Measurements from ENCODE around the gene CXCR4. TPM values are rescaled to one million over a fixed set of nuclear protein-coding genes. Genes with fewer than 3 reads are reported as not detected.

The CXCR4 gene
- polyA plus RNA-seq, 2 donors, result 3.8 to 5.1 TPM

- Histone ChIP-seq H3K4me1 (ENCODE audit: control insufficient read depth in 2 of 2, insufficient read depth in 2 of 2, low read length in 1 of 2) (peaks cover 0 to 2% of the 10 kb centered on the region in 2 donors), H3K27me3 (ENCODE audit: control insufficient read depth in 1 of 2, insufficient read depth in 2 of 2, low read length in 2 of 2) (no peaks in the 10 kb centered on the region), H3K36me3 (ENCODE audit: control insufficient read depth in 2 of 2, insufficient read depth in 2 of 2, low read length in 1 of 2) (no peaks in the 10 kb centered on the region), H3K4me3 (ENCODE audit: low read depth in 1 of 2, low read length in 2 of 2) (no peak overlapping the region), H3K9me3 (ENCODE audit: control insufficient read depth in 2 of 2, insufficient read depth in 1 of 2, low read depth in 1 of 2, low read length in 1 of 2) (no peaks in the 10 kb centered on the region), H3K27ac (ENCODE audit: low read depth in 2 of 2, low read length in 1 of 2) (no peak overlapping the region)
- 38 to 47% methylated on average over 7 of the region's 7 CpGs for WGBS, 2 donors
These were observed 23.7 kb upstream of the CXCR4 start for GRCh38 chr2:136141510-136142149.

GRCh38 chr2:136139631-136140030 lies 21.7 kb upstream of the CXCR4 start:
- Histone ChIP-seq H3K36me3 (ENCODE audit: control insufficient read depth in 2 of 2, insufficient read depth in 2 of 2, low read length in 1 of 2) (no peaks in the 10 kb centered on the region), H3K4me3 (ENCODE audit: low read depth in 1 of 2, low read length in 2 of 2) (no peak overlapping the region), H3K27me3 (ENCODE audit: control insufficient read depth in 1 of 2, insufficient read depth in 2 of 2, low read length in 2 of 2) (no peaks in the 10 kb centered on the region), H3K27ac (ENCODE audit: low read depth in 2 of 2, low read length in 1 of 2) (no peak overlapping the region), H3K4me1 (ENCODE audit: control insufficient read depth in 2 of 2, insufficient read depth in 2 of 2, low read length in 1 of 2) (peaks cover 0 to 2% of the 10 kb centered on the region in 2 donors), H3K9me3 (ENCODE audit: control insufficient read depth in 2 of 2, insufficient read depth in 1 of 2, low read depth in 1 of 2, low read length in 1 of 2) (no peaks in the 10 kb centered on the region)
- 57 to 74% methylated on average over 3 of the region's 3 CpGs for WGBS, 2 donors

- peak overlapping the region in 1 of 2 donors; percentile 28 for H3K27ac ChIP-seq (ENCODE audit: low read depth in 2 of 2, low read length in 1 of 2)
These were observed 20.0 kb upstream of the CXCR4 start for GRCh38 chr2:136137982-136138381.

GRCh38 chr2:136136931-136137330 lies 19.0 kb upstream of the CXCR4 start:
- H3K27me3 ChIP-seq (ENCODE audit: control insufficient read depth in 1 of 2, insufficient read depth in 2 of 2, low read length in 2 of 2), result no peaks in the 10 kb centered on the region
- H3K4me1 ChIP-seq (ENCODE audit: control insufficient read depth in 2 of 2, insufficient read depth in 2 of 2, low read length in 1 of 2), result peaks cover 0 to 2% of the 10 kb centered on the region in 2 donors
- H3K9me3 ChIP-seq (ENCODE audit: control insufficient read depth in 2 of 2, insufficient read depth in 1 of 2, low read depth in 1 of 2, low read length in 1 of 2), result no peaks in the 10 kb centered on the region
- peak overlapping the region; percentile 49 to 50 for H3K27ac ChIP-seq (ENCODE audit: low read depth in 2 of 2, low read length in 1 of 2)
- WGBS, 2 donors, result 85% methylated on average over 1 of the region's 1 CpG
- H3K36me3 ChIP-seq (ENCODE audit: control insufficient read depth in 2 of 2, insufficient read depth in 2 of 2, low read length in 1 of 2), result no peaks in the 10 kb centered on the region
- no peak overlapping the region for H3K4me3 ChIP-seq (ENCODE audit: low read depth in 1 of 2, low read length in 2 of 2)

More at GRCh38 chr2:136137982-136138381, 20.0 kb upstream of the CXCR4 start:
- Histone ChIP-seq H3K4me3 (ENCODE audit: low read depth in 1 of 2, low read length in 2 of 2) (no peak overlapping the region), H3K27me3 (ENCODE audit: control insufficient read depth in 1 of 2, insufficient read depth in 2 of 2, low read length in 2 of 2) (no peaks in the 10 kb centered on the region), H3K9me3 (ENCODE audit: control insufficient read depth in 2 of 2, insufficient read depth in 1 of 2, low read depth in 1 of 2, low read length in 1 of 2) (no peaks in the 10 kb centered on the region), H3K4me1 (ENCODE audit: control insufficient read depth in 2 of 2, insufficient read depth in 2 of 2, low read length in 1 of 2) (peaks cover 0 to 2% of the 10 kb centered on the region in 2 donors), H3K36me3 (ENCODE audit: control insufficient read depth in 2 of 2, insufficient read depth in 2 of 2, low read length in 1 of 2) (no peaks in the 10 kb centered on the region)
- WGBS, 2 donors, result 83 to 90% methylated on average over 4 of the region's 4 CpGs

- peaks cover 0 to 2% of the 10 kb centered on the region in 2 donors for H3K4me1 ChIP-seq (ENCODE audit: control insufficient read depth in 2 of 2, insufficient read depth in 2 of 2, low read length in 1 of 2)
- H3K27ac ChIP-seq (ENCODE audit: low read depth in 2 of 2, low read length in 1 of 2), result peak overlapping the region; percentile 50 to 61
- 61 to 69% methylated on average over 8 of the region's 8 CpGs for WGBS, 2 donors
These were observed 18.3 kb upstream of the CXCR4 start for GRCh38 chr2:136135921-136136906.

GRCh38 chr2:136135462-136135861 lies 17.5 kb upstream of the CXCR4 start:
- H3K4me1 ChIP-seq (ENCODE audit: control insufficient read depth in 2 of 2, insufficient read depth in 2 of 2, low read length in 1 of 2), result peaks cover 0 to 2% of the 10 kb centered on the region in 2 donors
- H3K4me3 ChIP-seq (ENCODE audit: low read depth in 1 of 2, low read length in 2 of 2), result no peak overlapping the region
- H3K27me3 ChIP-seq (ENCODE audit: control insufficient read depth in 1 of 2, insufficient read depth in 2 of 2, low read length in 2 of 2), result no peaks in the 10 kb centered on the region
- no peaks in the 10 kb centered on the region for H3K36me3 ChIP-seq (ENCODE audit: control insufficient read depth in 2 of 2, insufficient read depth in 2 of 2, low read length in 1 of 2)
- H3K27ac ChIP-seq (ENCODE audit: low read depth in 2 of 2, low read length in 1 of 2), result peak overlapping the region; percentile 44 to 61
- no peaks in the 10 kb centered on the region for H3K9me3 ChIP-seq (ENCODE audit: control insufficient read depth in 2 of 2, insufficient read depth in 1 of 2, low read depth in 1 of 2, low read length in 1 of 2)

More at GRCh38 chr2:136135921-136136906, 18.3 kb upstream of the CXCR4 start:
- no peaks in the 10 kb centered on the region for H3K36me3 ChIP-seq (ENCODE audit: control insufficient read depth in 2 of 2, insufficient read depth in 2 of 2, low read length in 1 of 2)
- no peak overlapping the region for H3K4me3 ChIP-seq (ENCODE audit: low read depth in 1 of 2, low read length in 2 of 2)
- no peaks in the 10 kb centered on the region for H3K27me3 ChIP-seq (ENCODE audit: control insufficient read depth in 1 of 2, insufficient read depth in 2 of 2, low read length in 2 of 2)
- H3K9me3 ChIP-seq (ENCODE audit: control insufficient read depth in 2 of 2, insufficient read depth in 1 of 2, low read depth in 1 of 2, low read length in 1 of 2), result no peaks in the 10 kb centered on the region

GRCh38 chr2:136134126-136134525 lies 16.2 kb upstream of the CXCR4 start:
- WGBS, 2 donors, result 60 to 80% methylated on average over 2 of the region's 2 CpGs
- Histone ChIP-seq H3K4me3 (ENCODE audit: low read depth in 1 of 2, low read length in 2 of 2) (no peak overlapping the region), H3K9me3 (ENCODE audit: control insufficient read depth in 2 of 2, insufficient read depth in 1 of 2, low read depth in 1 of 2, low read length in 1 of 2) (no peaks in the 10 kb centered on the region), H3K27ac (ENCODE audit: low read depth in 2 of 2, low read length in 1 of 2) (no peak overlapping the region), H3K36me3 (ENCODE audit: control insufficient read depth in 2 of 2, insufficient read depth in 2 of 2, low read length in 1 of 2) (no peaks in the 10 kb centered on the region), H3K27me3 (ENCODE audit: control insufficient read depth in 1 of 2, insufficient read depth in 2 of 2, low read length in 2 of 2) (no peaks in the 10 kb centered on the region), H3K4me1 (ENCODE audit: control insufficient read depth in 2 of 2, insufficient read depth in 2 of 2, low read length in 1 of 2) (peaks cover 0 to 2% of the 10 kb centered on the region in 2 donors)

- Histone ChIP-seq H3K27ac (ENCODE audit: low read depth in 2 of 2, low read length in 1 of 2) (no peak overlapping the region), H3K4me3 (ENCODE audit: low read depth in 1 of 2, low read length in 2 of 2) (no peak overlapping the region), H3K36me3 (ENCODE audit: control insufficient read depth in 2 of 2, insufficient read depth in 2 of 2, low read length in 1 of 2) (no peaks in the 10 kb centered on the region), H3K27me3 (ENCODE audit: control insufficient read depth in 1 of 2, insufficient read depth in 2 of 2, low read length in 2 of 2) (no peaks in the 10 kb centered on the region), H3K4me1 (ENCODE audit: control insufficient read depth in 2 of 2, insufficient read depth in 2 of 2, low read length in 1 of 2) (peaks cover 0 to 2% of the 10 kb centered on the region in 2 donors), H3K9me3 (ENCODE audit: control insufficient read depth in 2 of 2, insufficient read depth in 1 of 2, low read depth in 1 of 2, low read length in 1 of 2) (no peaks in the 10 kb centered on the region)
- 85 to 90% methylated on average over 5 of the region's 5 CpGs for WGBS, 2 donors
These were observed 15.6 kb upstream of the CXCR4 start for GRCh38 chr2:136133586-136133985.

- WGBS, 2 donors, result 85 to 98% methylated on average over 1 of the region's 1 CpG
- H3K27ac ChIP-seq (ENCODE audit: low read depth in 2 of 2, low read length in 1 of 2), result no peak overlapping the region
- no peak overlapping the region for H3K4me3 ChIP-seq (ENCODE audit: low read depth in 1 of 2, low read length in 2 of 2)
- no peaks in the 10 kb centered on the region for H3K9me3 ChIP-seq (ENCODE audit: control insufficient read depth in 2 of 2, insufficient read depth in 1 of 2, low read depth in 1 of 2, low read length in 1 of 2)
- peaks cover 0 to 2% of the 10 kb centered on the region in 2 donors for H3K4me1 ChIP-seq (ENCODE audit: control insufficient read depth in 2 of 2, insufficient read depth in 2 of 2, low read length in 1 of 2)
- H3K36me3 ChIP-seq (ENCODE audit: control insufficient read depth in 2 of 2, insufficient read depth in 2 of 2, low read length in 1 of 2), result no peaks in the 10 kb centered on the region
- no peaks in the 10 kb centered on the region for H3K27me3 ChIP-seq (ENCODE audit: control insufficient read depth in 1 of 2, insufficient read depth in 2 of 2, low read length in 2 of 2)
These were observed 15.2 kb upstream of the CXCR4 start for GRCh38 chr2:136133176-136133575.
